T-cell (primary cell): ENCODE data around the gene MTHFD2L. TPM values are rescaled to one million over a fixed set of nuclear protein-coding genes. Genes with fewer than 3 reads are reported as not detected.

Experiments used
- ATAC-seq, 4 experiments: fragments of 200-7000 bp in 3 of 4; fragments of 150-1000 bp in 1 of 4; cut with Tn5 transposase; replicated peaks in 1 of 4; 1 replicate in 3 of 4; 2 replicates in 1 of 4; pipeline ENCODE4 v1.10.0; 2021; ENCODE audit warnings: moderate library complexity in 3 of 4, mild to moderate bottlenecking in 2 of 4, moderate number of reproducible peaks in 1 of 4
- CTCF ChIA-PET, 2 donors: fragments of 300-600 bp; sonication (Branson Sonifier 250); formaldehyde crosslinking; loops; one replicate each; lab custom pipeline; 2022; ENCODE audit warnings: antibody characterized with exemption in 2 of 2; lab: Charles Lee
- POLR2A ChIA-PET, 2 donors: fragments of 300-600 bp; sonication (Branson Sonifier 250); formaldehyde crosslinking; loops; one replicate each; lab custom pipeline; 2022; ENCODE audit warnings: antibody characterized with exemption in 2 of 2; lab: Charles Lee
- DNase-seq, 35 experiments: peaks; one replicate each; pipeline versions ENCODE4 v3.0.0 to v3.0.0-alpha.2; 2013 to 2023
- H3K27ac ChIP-seq: one replicate; pipeline ENCODE4 v1.5.1; 2013; ENCODE audit warnings: low read length
- H3K27me3 ChIP-seq, 2 experiments: replicated peaks in 1 of 2; 1 replicate in 1 of 2; 2 replicates in 1 of 2; pipeline versions ENCODE4 v1.6.1 to v1.7.0; 2013; ENCODE audit warnings: low read length in 1 of 2, mixed read lengths in 1 of 2; ENCODE audit not compliant: control insufficient read depth in 2 of 2, insufficient read depth in 2 of 2; ENCODE audit errors: extremely low read depth in 1 of 2
- H3K36me3 ChIP-seq, 2 donors: 1 replicate in 1 of 2; 2 replicates in 1 of 2; pipeline versions ENCODE4 v1.6.1 to v1.7.0; 2013; ENCODE audit warnings: low read length in 1 of 2; ENCODE audit not compliant: control insufficient read depth in 2 of 2, insufficient read depth in 1 of 2; ENCODE audit errors: extremely low read depth in 1 of 2
- H3K4me1 ChIP-seq, 2 experiments: 1 replicate in 1 of 2; 2 replicates in 1 of 2; pipeline versions ENCODE4 v1.6.1 to v1.7.0; 2013; ENCODE audit warnings: low read length in 2 of 2, mixed read lengths in 1 of 2; ENCODE audit not compliant: insufficient read depth in 2 of 2, control insufficient read depth in 1 of 2; ENCODE audit errors: extremely low read depth in 1 of 2
- H3K4me3 ChIP-seq, 2 donors: 1 replicate in 1 of 2; 2 replicates in 1 of 2; pipeline versions ENCODE4 v1.5.1 to v1.7.0; 2013; ENCODE audit warnings: mild to moderate bottlenecking in 2 of 2, low read length in 1 of 2, moderate library complexity in 1 of 2; ENCODE audit not compliant: control insufficient read depth in 1 of 2; ENCODE audit errors: extremely low read depth in 1 of 2
- H3K9me3 ChIP-seq: 2 replicates; pipeline ENCODE4 v1.7.0; 2013
- H3K27ac Mint-ChIP-seq, 2 donors: one replicate each; pipeline ENCODE4 v1.8.0; 2020 to 2021; ENCODE audit warnings: mild to moderate bottlenecking in 2 of 2, mixed read lengths in 2 of 2
- H3K27me3 Mint-ChIP-seq, 2 donors: one replicate each; pipeline ENCODE4 v1.8.0; 2021 to 2022; ENCODE audit warnings: mixed read lengths in 2 of 2
- H3K36me3 Mint-ChIP-seq: one replicate; pipeline ENCODE4 v1.8.0; 2021; ENCODE audit warnings: mixed read lengths
- H3K4me1 Mint-ChIP-seq, 3 donors: one replicate each; pipeline ENCODE4 v1.8.0; 2020 to 2022; ENCODE audit warnings: mixed read lengths in 3 of 3, mild to moderate bottlenecking in 1 of 3
- H3K4me3 Mint-ChIP-seq, 3 donors: one replicate each; pipeline ENCODE4 v1.8.0; 2020 to 2022; ENCODE audit warnings: mild to moderate bottlenecking in 3 of 3, mixed read lengths in 3 of 3, moderate library complexity in 3 of 3
- H3K9me3 Mint-ChIP-seq, 3 donors: one replicate each; pipeline ENCODE4 v1.8.0; 2020 to 2022; ENCODE audit warnings: mixed read lengths in 3 of 3
- WGBS: methylation state at CpG from one replicate; pipeline ENCODE4 v1.1.5; 2013; ENCODE audit warnings: missing lambda C conversion rate; ENCODE audit not compliant: insufficient coverage; 5-methylcytosine and 5-hydroxymethylcytosine counted together
- total RNA-seq, 35 experiments: library from RNA in 6 of 35; stranded (reverse) in 6 of 35; fragments of 120-200 nt in 1 of 35; gene quantifications; one replicate each; pipeline versions ENCODE4 v1.2.1 to v1.2.4 and lab custom pipeline; 2013 to 2026

MTHFD2L gene
- total RNA-seq, 5 donors from 2014 or later (not counting 1 experiment from before 2014, with no cell fraction given): 7.2 to 9.8 (median 7.9) TPM

GRCh38 chr4:74111306-74111975, 46.5 kb upstream of the MTHFD2L start:
- Mint-ChIP-seq H3K36me3 (no peaks in the 10 kb centered on the region), H3K4me1 (no peaks in the 10 kb centered on the region), H3K27ac (no peak overlapping the region), H3K4me3 (no peak overlapping the region), H3K27me3 (peaks cover 0 to 5% of the 10 kb centered on the region in 2 donors), H3K9me3 (no peaks in the 10 kb centered on the region)
- no peak for DNase-seq
- Histone ChIP-seq H3K36me3 (no peaks in the 10 kb centered on the region), H3K27me3 (no peaks in the 10 kb centered on the region), H3K4me3 (no peak overlapping the region), H3K4me1 (no peaks in the 10 kb centered on the region), H3K9me3 (no peaks in the 10 kb centered on the region), H3K27ac (no peak overlapping the region)
- POLR2A ChIA-PET: no interaction called here
- WGBS: 91% methylated on average over 2 of the region's 5 CpGs
- CTCF ChIA-PET: no interaction called here
- ATAC-seq: no peak

- CTCF ChIA-PET: no interaction called here
- no peaks in the 10 kb centered on the region for H3K4me1 Mint-ChIP-seq
These were observed 45.9 kb upstream of the MTHFD2L start for GRCh38 chr4:74111990-74112389.

GRCh38 chr4:74112399-74113105, 45.4 kb upstream of the MTHFD2L start:
- Mint-ChIP-seq H3K36me3 (no peaks in the 10 kb centered on the region), H3K4me1 (no peaks in the 10 kb centered on the region), H3K27ac (no peak overlapping the region), H3K4me3 (no peak overlapping the region), H3K27me3 (no peaks in the 10 kb centered on the region), H3K9me3 (no peaks in the 10 kb centered on the region)
- DNase-seq: no peak
- WGBS: 70% methylated on average over 2 of the region's 3 CpGs
- Histone ChIP-seq H3K36me3 (no peaks in the 10 kb centered on the region), H3K9me3 (no peaks in the 10 kb centered on the region), H3K27me3 (no peaks in the 10 kb centered on the region), H3K4me3 (no peak overlapping the region), H3K27ac (no peak overlapping the region), H3K4me1 (no peaks in the 10 kb centered on the region)
- no peak for ATAC-seq
- CTCF ChIA-PET: no interaction called here
- POLR2A ChIA-PET: no interaction called here

More at GRCh38 chr4:74111990-74112389, 45.9 kb upstream of the MTHFD2L start:
- H3K27me3 Mint-ChIP-seq: peaks cover 0 to 2% of the 10 kb centered on the region in 2 donors
- no peak overlapping the region for H3K27ac Mint-ChIP-seq
- no peak overlapping the region for H3K4me3 Mint-ChIP-seq
- no peak overlapping the region for H3K4me3 ChIP-seq
- H3K36me3 Mint-ChIP-seq: no peaks in the 10 kb centered on the region
- DNase-seq: no peak
- H3K4me1 ChIP-seq: no peaks in the 10 kb centered on the region
- H3K9me3 Mint-ChIP-seq: no peaks in the 10 kb centered on the region
- no peaks in the 10 kb centered on the region for H3K9me3 ChIP-seq
- H3K36me3 ChIP-seq: no peaks in the 10 kb centered on the region
- no peaks in the 10 kb centered on the region for H3K27me3 ChIP-seq
- no peak for ATAC-seq
- POLR2A ChIA-PET: no interaction called here
- no peak overlapping the region for H3K27ac ChIP-seq
- WGBS: 84% methylated on average over 5 of the region's 5 CpGs

- Mint-ChIP-seq H3K4me1 (no peaks in the 10 kb centered on the region), H3K27me3 (peaks cover 0 to 5% of the 10 kb centered on the region in 2 donors), H3K27ac (no peak overlapping the region), H3K9me3 (no peaks in the 10 kb centered on the region), H3K4me3 (no peak overlapping the region), H3K36me3 (no peaks in the 10 kb centered on the region)
- WGBS: no CpG with 5 or more reads among the region's 1 CpG
- DNase-seq (no peak), ATAC-seq (no peak)
- Histone ChIP-seq H3K36me3 (no peaks in the 10 kb centered on the region), H3K9me3 (no peaks in the 10 kb centered on the region), H3K4me1 (no peaks in the 10 kb centered on the region), H3K4me3 (no peak overlapping the region), H3K27ac (no peak overlapping the region), H3K27me3 (no peaks in the 10 kb centered on the region)
- ChIA-PET CTCF (no interaction called here), POLR2A (interaction anchor here in 1 of 2 donors (0.5 kb wide), 1 partner anchor 14 kb away, joined by 3 read pairs; no protein-coding TSS in a partner anchor)
These were observed 43.7 kb upstream of the MTHFD2L start for GRCh38 chr4:74114234-74114633.

- Histone ChIP-seq H3K9me3 (no peaks in the 10 kb centered on the region), H3K4me3 (no peak overlapping the region), H3K27ac (no peak overlapping the region), H3K27me3 (no peaks in the 10 kb centered on the region), H3K4me1 (no peaks in the 10 kb centered on the region), H3K36me3 (no peaks in the 10 kb centered on the region)
- Mint-ChIP-seq H3K4me1 (no peaks in the 10 kb centered on the region), H3K9me3 (peaks cover 0 to 3% (median 0%) of the 10 kb centered on the region in 3 donors), H3K36me3 (no peaks in the 10 kb centered on the region), H3K4me3 (no peak overlapping the region), H3K27me3 (peaks cover 3 to 5% of the 10 kb centered on the region in 2 donors), H3K27ac (no peak overlapping the region)
- WGBS: 79% methylated on average over 1 of the region's 3 CpGs
- ChIA-PET POLR2A (no interaction called here), CTCF (no interaction called here)
- DNase-seq (no peak), ATAC-seq (no peak)
These were observed 40.8 kb upstream of the MTHFD2L start for GRCh38 chr4:74117024-74117534.

- CTCF ChIA-PET: no interaction called here
- H3K4me1 Mint-ChIP-seq: no peaks in the 10 kb centered on the region
- H3K4me1 ChIP-seq: no peaks in the 10 kb centered on the region
These were observed 39.1 kb upstream of the MTHFD2L start for GRCh38 chr4:74118600-74119338.

More at GRCh38 chr4:74118600-74119338, 39.1 kb upstream of the MTHFD2L start:
- Mint-ChIP-seq H3K36me3 (no peaks in the 10 kb centered on the region), H3K27me3 (peaks cover 3 to 5% of the 10 kb centered on the region in 2 donors), H3K4me3 (no peak overlapping the region), H3K27ac (no peak overlapping the region), H3K9me3 (peaks cover 0 to 4% (median 0%) of the 10 kb centered on the region in 3 donors)
- no peak overlapping the region for H3K4me3 ChIP-seq
- H3K36me3 ChIP-seq: no peaks in the 10 kb centered on the region
- POLR2A ChIA-PET: no interaction called here
- H3K27me3 ChIP-seq: no peaks in the 10 kb centered on the region
- ATAC-seq: no peak
- no peaks in the 10 kb centered on the region for H3K9me3 ChIP-seq
- DNase-seq: no peak
- H3K27ac ChIP-seq: no peak overlapping the region
- 52% methylated on average over 4 of the region's 6 CpGs for WGBS
